GM18909 (cell line): ENCODE results near the gene PAFAH1B2.
"Not testable (repeated sequence)": the region's sequence is repeated elsewhere in the genome, so short reads cannot be mapped to it uniquely, and the experiment has no call there.

ENCODE experiments used
- ATAC-seq: cut with Tn5 transposase; IDR thresholded peaks from one replicate; pipeline ENCODE4 v1.9.1; 2021; ENCODE audit warnings: mild to moderate bottlenecking; ENCODE audit not compliant: unreplicated experiment, poor library complexity

Gene PAFAH1B2, protein sequence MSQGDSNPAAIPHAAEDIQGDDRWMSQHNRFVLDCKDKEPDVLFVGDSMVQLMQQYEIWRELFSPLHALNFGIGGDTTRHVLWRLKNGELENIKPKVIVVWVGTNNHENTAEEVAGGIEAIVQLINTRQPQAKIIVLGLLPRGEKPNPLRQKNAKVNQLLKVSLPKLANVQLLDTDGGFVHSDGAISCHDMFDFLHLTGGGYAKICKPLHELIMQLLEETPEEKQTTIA

DNA sequence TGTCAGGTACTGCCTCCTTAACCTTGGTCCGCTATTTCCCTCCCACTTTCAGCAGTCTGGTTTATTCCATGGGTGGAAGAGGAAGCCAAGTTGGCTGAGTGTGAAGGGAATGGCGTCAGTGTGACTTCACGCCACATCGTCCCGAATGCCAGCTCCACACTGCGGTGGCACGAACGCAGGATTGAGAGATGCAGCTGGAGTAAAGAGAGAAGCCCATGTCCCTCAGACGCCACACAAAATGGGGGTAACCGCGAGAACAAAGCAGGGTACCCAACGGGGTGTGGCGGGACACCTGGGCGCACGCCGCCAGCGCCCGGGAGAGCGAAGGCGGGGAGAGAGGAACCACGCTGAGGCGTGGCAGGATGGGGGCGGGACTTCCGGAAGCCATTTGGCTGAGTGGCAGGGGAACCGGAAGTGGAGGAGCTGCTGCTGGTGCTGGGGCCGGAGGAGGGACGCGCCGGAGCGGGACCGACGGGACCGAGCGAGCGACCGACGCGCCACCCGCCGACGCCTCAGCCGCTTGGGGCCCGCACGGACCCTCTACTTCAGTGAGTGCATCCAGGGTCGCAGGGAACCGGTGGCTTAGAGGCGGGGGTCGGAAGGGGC lies at the start of gene PAFAH1B2:
Gene PAFAH1B2 (plus strand): TSS at position 417 of the 606 bp plus-strand sequence. CDS start 8,161 bp downstream, outside the sequence.
- ATAC-seq, result peak; percentile 96

DNA sequence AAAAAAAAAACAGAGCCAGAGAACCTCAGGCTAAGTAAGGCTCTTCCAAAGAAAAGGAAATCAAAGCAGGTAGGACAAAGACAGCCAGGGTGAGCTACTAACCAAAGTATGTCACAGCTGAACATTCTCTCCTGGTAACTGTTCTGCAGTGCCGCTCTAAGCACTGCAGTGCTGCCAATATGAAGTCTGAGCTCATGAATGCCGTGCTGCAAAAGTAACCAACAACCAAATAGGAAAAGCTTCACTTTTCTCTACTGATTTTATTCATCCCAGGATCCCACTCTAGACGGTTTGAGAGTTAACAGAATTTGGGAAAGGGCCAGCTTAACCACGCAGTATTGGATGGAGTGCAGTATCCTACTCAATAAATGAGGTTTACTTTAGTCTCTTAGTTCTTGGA lies 49.3 kb upstream of the PAFAH1B2 start:
- no peak for ATAC-seq

DNA sequence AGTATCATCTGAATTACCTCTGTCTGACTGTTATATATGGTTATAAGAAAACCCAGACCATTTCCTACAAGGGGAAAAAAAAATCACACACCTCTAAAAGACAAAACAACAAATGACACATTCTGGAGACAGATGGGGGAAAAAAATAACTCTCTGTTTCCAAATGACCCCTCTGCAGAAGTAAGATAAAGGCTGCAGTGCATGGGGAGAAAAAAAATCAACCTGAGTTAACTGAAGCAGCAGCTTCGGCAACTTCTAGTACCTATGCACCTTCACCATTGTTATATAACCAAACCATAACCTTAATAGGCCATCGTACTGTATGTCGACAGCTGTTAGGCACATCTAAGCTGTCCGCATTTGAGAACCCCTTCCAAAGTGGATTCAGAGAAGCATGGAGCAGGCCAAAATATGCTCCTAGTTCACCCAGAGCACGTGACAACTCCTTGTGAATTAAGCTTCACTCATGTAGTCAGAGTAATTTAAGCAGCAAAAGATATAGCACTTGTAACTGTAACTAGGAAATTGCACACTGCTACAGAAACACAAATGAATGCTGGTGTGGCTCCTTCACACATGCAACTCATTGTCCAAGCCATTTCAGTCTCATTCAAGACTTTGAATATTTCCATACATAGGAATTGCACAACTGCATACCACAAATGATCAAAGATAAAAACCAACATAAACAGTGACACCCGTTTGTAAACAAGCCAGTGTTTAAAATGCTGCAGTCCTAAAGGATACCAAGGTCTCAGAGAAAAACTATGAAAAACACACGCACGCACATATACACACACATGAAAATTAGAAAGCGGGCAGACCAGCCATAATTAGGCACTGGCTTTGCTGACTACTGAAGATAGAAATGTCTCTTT lies 48.6 kb upstream of the PAFAH1B2 start:
- no peak for ATAC-seq

DNA sequence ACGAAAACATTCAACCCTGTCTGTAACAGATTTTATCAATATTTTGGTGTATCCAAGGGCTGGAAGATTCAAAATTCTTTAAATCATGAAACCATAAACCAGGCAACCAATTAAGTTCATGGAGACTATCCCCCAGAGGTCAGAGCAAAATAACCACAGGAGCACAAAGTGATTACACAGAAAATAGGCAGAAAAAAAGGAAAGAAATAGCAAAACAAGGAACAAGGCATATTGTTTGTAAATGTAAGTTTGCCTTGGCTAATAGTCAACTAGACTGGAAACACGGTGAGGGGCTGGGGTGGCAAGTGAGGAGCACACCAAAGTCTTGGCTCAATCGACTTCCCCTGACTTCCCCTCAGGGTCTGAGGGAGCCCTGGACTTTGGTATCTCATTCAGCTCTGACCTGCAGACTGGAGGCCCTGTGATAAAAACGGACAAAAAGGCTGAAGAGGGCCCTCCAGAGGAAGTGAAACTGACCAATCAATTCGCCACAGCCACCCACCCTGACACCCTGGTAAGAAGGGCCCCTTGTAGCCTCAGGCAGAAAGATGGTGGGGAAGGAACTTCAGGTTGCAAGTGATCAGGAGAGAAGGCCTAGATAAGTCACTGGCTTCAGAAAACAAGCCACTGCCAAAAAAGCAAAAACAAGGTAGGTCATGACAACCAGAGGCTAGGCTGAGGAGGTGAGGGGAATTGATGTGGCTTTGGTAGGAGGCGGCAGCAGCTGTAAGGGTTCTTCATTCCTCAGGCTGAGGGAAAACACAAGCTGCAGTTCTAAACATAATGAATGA lies 47.7 kb upstream of the PAFAH1B2 start:
- peak; percentile 40 for ATAC-seq

DNA sequence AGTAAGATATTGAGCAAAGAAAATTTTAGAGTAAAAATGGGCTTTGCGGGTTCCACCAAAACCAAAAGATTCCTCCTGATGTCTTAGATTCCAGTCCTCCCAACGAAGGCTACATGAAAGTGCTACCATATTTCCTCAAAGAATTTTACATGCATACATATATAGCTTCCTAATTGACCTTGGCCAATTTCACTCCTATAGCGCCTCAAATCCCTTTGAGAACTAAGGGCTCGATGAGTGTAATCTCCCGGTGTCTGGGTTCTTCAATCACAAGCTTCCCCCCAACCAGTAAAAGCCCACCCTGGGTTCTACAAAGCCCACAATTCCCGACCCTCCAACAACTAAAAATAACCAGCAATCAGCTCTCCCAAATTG lies 47.1 kb upstream of the PAFAH1B2 start:
- no peak for ATAC-seq

DNA sequence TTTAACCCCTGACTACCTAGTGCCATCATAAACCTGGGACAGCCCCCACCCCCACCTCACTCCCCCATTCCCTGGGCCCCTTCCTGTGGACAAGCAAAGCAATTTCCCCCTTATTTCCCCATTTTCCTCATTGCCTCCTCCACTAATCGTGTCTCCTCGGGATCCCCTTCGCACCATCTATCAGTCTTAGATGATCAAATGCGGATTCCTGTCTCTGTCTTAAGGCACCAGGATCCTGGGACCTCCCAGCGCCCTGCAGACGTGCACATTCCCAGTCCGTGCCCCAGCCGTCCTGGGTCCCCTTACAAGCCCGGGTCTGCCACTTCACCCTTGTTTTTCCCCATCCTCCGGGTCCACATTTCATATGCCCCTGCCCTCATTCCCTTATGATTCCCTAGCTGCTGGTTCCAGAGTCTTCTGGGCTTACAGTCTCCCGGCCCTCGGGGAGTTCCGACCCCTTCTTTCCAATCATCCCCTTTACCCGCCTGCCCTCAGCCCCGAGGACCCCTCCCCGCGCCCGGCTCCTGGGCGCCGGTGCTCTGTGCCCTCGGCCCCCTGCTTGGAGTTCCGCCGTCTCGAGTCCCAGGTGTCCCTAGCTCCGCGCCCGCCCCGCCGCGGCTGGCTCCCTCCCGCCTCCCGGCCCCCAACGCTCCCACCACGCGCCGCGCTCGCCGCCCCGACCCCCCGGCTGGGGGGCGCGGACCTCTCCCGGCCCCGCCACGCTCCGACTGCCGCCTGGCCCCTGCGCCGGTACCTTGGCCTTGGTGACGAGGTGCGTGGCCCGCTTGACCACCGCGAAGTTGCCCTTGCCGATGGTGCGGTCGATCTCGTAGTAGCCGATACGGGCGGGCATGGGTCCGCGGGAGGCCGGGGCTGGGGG lies 46.5 kb upstream of the PAFAH1B2 start:
- peak; percentile 25 for ATAC-seq

DNA sequence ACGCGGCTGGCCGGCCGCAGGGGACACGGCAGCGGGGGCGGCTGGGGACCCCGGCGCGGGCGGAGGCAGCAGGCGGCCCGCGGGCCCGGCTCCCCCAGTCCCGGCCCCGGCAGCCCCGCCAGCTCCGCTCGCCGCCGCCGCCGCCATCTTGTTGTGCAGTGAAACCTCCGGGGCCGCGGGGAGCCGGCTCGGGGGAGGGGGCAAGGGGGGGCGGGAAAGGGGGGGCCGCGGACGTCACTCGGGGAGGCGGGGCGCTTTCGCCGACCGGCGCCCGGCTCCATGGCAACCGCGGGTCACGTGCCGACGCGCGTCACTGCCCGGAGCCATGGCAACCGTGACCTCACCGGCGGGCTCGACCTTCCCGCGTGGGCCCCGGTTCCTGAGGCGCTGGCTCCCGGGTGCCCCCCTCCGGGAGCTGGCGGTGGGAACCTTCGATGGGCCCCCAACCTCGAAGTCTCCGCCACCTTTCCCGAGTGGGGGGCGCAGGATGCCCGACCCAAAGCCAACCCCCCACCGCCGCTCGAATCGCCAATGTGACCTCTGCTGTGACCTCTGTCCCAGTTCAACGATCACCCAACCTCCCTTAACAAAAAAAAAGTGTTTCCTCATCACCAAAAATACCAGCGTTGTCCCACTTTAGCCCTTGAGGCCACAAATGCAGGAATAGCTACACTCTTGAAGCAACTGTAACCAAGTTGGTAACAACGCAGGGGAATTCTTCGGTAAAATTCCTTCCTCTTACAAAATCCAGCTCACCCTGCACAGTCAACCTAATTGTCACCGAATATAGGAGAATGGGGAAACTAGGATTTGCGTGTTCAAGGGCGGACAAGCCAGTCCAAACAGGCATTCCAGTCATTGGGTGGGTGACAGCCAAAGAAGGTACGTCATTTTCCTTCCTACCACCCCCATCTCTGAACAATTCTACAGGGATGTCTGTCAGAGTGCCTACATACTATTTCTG lies 45.5 kb upstream of the PAFAH1B2 start, which contains the start of gene SIK3:
Gene SIK3 (minus strand): TSS at position 160 of the 964 bp plus-strand sequence. CDS start 13 bp downstream, at position 147.
- ATAC-seq, result peak; percentile 76

DNA sequence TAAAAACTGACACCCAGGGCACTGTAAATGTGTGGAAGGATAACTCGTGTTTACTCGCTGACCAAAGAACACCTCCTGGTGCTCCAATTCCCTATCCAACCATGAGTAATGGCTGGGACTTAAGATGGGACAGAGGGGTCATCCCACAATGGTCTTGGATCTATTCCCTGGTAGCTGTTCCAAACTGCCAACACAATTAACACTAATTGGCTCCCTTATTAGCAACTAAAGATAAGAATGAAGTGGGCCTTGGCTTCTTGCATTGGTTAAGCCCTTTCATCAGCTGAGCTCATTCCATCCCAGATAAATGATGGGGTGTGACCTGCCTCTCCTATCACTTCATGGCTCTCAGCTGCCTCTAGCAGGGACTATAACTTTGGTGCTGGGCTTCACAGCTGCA lies 44.4 kb upstream of the PAFAH1B2 start:
- no peak for ATAC-seq

DNA sequence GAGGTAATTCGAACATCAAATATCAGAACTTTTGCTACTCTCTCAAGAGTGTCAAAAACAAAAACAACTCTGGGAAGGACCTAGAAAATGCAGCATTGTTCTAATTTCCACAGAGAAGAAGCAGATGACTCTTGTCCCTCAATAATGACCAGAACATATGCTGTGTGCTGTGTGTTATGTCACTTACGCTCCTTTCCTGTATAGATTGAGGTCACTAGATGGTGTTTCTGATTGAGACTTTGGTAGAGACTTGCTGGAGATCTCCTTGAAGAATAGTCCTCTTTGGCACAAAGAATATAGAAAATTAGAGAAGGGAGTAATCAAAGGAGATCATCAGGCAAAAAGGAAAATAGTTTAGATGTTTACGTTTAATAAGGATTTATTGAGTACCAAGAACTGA lies 43.5 kb upstream of the PAFAH1B2 start:
- no peak for ATAC-seq

DNA sequence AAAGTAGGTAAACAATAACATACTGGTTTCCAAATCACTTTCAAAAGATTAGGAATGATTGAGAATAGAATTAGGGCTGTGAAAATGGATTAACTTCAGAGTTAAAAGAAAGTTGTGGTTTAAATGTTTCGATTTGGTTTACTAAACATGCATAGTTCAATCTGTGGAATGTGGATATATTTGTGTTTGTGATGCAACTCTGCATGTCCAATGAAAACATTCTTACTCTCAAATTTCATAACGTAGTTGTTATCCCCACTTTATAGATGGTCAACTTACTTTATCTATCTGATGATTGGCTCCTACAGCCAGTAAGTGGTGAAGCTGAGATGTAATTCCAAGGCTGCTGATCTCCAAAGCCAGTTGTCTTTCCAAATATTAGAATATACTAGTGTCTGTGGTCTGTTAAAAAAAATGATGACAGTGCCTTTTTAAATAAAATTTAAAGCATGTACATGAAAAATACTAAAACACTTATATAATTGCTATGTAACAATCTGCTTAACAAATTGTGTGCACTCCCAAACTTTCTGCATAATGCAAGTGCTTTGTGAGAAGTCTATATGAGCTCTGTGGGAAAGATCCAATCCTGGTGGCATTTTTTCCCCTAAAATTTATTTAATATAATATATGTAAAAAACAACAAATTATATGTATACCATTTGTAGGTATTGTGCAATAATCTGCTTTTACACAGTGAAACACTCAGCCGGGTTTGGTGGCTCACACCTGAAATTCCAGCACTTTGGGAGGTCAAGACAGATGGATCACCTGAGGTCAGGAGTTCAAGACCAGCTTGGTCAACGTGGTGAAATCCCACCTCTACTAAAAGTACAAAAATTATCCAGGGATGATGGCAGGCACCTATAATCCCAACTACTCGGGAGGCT lies 36.1 kb upstream of the PAFAH1B2 start:
- no peak for ATAC-seq

DNA sequence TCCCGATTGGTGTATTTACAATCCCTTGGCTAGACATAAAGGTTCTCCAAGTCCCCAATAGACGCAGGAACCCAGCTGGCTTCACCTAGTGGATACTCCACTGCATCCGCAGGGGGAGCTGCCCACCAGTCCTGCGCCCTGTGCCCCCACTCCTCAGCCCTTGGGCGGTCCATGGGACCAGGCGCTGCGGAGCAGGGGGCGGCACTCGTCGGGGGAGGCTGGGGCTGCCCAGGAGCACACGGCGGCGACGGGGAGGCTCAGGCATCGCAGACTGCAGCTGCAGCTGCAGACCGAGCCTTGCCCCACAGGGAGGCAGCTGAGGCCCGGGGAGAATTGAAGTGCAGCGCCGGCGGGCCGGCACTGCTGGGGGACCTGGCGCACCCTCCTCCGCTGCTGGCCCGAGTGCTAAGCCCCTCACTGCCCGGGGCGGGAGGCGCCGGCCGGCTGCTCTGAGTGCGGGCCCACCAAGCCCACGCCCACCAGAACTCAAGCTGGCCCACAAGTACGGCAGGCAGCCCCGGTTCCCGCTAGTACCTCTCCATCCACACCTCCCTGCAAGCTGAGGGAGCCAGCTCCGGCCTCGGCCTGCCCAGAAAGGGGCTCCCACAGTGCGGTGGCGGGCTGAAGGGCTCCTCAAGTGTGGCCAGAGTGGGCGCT lies 33.7 kb upstream of the PAFAH1B2 start:
- ATAC-seq, result no peak

DNA sequence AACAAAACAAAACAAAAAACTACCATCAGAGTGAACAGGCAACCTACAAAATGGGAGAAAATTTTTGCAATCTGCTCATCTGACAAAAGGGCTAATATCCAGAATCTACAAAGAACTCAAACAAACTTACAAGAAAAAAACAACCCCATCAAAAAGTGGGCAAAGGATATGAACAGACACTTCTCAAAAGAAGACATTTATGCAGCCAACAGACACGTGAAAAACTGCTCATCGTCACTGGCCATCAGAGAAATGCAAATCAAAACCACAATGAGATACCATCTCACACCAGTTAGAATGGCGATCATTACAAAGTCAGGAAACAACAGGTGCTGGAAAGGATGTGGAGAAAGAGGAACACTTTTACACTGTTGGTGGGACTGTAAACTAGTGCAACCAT lies 31.6 kb upstream of the PAFAH1B2 start:
- ATAC-seq, result not testable (repeated sequence)

DNA sequence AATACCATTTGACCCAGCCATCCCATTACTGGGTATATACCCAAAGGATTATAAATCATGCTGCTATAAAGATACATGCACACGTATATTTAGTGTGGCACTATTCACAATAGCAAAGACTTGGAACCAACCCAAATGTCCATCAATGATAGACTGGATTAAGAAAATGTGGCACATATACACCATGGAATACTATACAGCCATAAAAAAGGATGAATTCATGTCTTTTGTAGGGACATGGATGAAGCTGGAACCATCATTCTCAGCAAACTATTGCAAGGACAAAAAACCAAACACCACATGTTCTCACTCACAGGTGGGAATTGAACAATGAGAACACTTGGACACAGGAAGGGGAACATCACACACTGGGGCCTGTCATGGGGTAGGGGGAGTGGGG lies 31.1 kb upstream of the PAFAH1B2 start:
- ATAC-seq, result not testable (repeated sequence)

DNA sequence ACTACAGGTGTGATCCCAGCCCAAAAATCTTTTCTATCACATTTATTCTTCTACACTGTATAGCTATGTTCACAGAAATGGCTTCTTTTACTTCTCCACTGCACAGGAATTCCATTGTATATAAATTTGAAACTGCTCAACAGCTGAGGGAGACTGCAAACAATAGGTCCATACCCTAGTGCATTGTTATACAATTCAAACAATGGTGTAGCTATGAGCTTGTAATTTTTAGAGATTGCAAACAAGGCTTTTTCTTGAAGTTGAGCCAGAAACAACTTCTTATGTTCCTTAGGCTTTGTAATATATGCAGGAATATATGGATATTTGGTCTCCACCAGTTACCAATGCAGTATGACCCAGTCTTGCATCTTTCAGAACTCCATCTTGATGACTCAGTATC lies 26.4 kb upstream of the PAFAH1B2 start:
- no peak for ATAC-seq

DNA sequence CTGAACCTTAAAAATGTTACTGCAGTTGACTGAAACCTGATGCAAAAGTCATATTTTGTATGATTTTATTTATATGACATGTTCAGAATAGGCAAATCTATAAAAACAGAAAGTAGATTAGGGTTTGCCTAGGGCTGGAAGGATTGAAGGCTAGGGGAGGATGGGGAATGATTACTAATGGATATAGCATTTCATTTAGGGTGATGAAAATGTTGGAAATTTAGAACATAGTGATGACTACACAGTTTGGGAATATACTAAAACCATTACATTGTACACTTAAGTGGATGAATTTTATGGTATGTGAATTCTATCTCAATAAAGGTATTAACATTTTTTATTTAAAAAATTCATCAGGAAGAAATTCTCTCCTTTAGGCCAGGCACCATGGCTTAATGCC lies 22.9 kb upstream of the PAFAH1B2 start:
- ATAC-seq, result no peak

DNA sequence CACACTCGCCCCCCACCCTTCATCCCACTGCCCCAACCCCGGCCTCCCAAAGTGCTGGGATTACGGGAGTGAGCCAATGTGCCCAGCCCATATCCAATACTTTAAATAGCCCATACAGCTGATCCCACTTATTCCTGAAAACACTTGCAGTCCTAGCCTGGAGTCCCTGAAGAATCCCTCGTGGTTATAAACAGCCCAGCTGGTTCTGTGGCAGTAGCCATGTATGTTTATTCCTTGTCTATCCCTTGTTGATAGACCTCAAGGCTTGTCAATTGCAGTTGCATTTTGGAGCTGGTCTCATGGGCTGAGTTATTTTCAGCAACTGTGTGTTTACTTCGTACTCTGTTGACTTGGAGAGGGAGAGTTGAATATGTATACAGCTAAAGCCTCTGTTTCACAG lies 21.5 kb upstream of the PAFAH1B2 start:
- no peak for ATAC-seq
